PC-9 (cell line): ENCODE results near the gene ARID5A. TPM values are rescaled to one million over a fixed set of nuclear protein-coding genes. Genes with fewer than 3 reads are reported as not detected.

Experiments
- BruUV-seq: library from RNA; stranded (reverse); fragments of 400-500 nt; replicated peaks from 2 replicates; lab custom pipeline; 2021; lab: Mats Ljungman, UMichigan
- CTCF ChIA-PET: fragments of 300-600 bp; sonication (Branson Sonifier 250); formaldehyde crosslinking; loops from one replicate; lab custom pipeline; 2022; ENCODE audit warnings: antibody characterized with exemption; lab: Charles Lee
- POLR2A ChIA-PET: fragments of 300-600 bp; sonication (Branson Sonifier 250); formaldehyde crosslinking; loops from one replicate; lab custom pipeline; 2022; ENCODE audit warnings: antibody characterized with exemption; ENCODE audit not compliant: unreplicated experiment; lab: Charles Lee
- DNase-seq, 2 experiments: peaks; one replicate each; pipeline versions ENCODE4 v3.0.0 to v3.0.0-alpha.2; 2015 to 2022; ENCODE audit warnings: mixed read lengths in 1 of 2
- H2AFZ ChIP-seq: fragments of 200-600 bp; sonication (generic); 2 replicates; pipeline ENCODE4 v1.8.1; 2017; ENCODE audit warnings: antibody characterized with exemption
- H3F3A ChIP-seq: fragments of 200-600 bp; sonication (generic); 2 replicates; pipeline ENCODE4 v1.8.1; 2017; ENCODE audit warnings: antibody characterized with exemption, mild to moderate bottlenecking, low read depth; ENCODE audit not compliant: insufficient read depth
- H3K27ac ChIP-seq: fragments of 200-600 bp; sonication (generic); 2 replicates; pipeline ENCODE4 v1.6.1; 2016; ENCODE audit warnings: mixed run types
- H3K27me3 ChIP-seq: fragments of 200-600 bp; sonication (generic); 2 replicates; pipeline ENCODE4 v1.6.1; 2016; ENCODE audit warnings: low read depth, mixed run types; ENCODE audit not compliant: insufficient read depth
- H3K36me3 ChIP-seq: fragments of 200-600 bp; sonication (generic); 2 replicates; pipeline ENCODE4 v1.6.1; 2016; ENCODE audit warnings: low read depth, mixed run types
- H3K4me1 ChIP-seq: fragments of 200-600 bp; sonication (generic); replicated peaks from 2 replicates; pipeline ENCODE4 v1.6.1; 2016; ENCODE audit warnings: mixed run types; ENCODE audit not compliant: insufficient read depth
- H3K4me2 ChIP-seq: fragments of 200-600 bp; sonication (generic); 2 replicates; pipeline ENCODE4 v1.6.1; 2017; ENCODE audit warnings: mixed run types
- H3K4me3 ChIP-seq: fragments of 200-600 bp; sonication (generic); 2 replicates; pipeline ENCODE4 v1.6.1; 2016; ENCODE audit warnings: mixed run types
- H3K79me2 ChIP-seq: fragments of 200-600 bp; sonication (generic); 2 replicates; pipeline ENCODE4 v1.6.1; 2017; ENCODE audit warnings: low read depth, mixed run types
- H3K9me2 ChIP-seq: fragments of 200-600 bp; sonication (generic); 2 replicates; pipeline ENCODE4 v1.8.1; 2017; ENCODE audit warnings: mild to moderate bottlenecking; ENCODE audit not compliant: insufficient read depth
- H3K9me3 ChIP-seq: fragments of 200-600 bp; sonication (generic); 2 replicates; pipeline ENCODE4 v1.8.1; 2016; ENCODE audit warnings: low read depth; ENCODE audit not compliant: insufficient read depth
- H4K20me1 ChIP-seq: fragments of 200-600 bp; sonication (generic); 2 replicates; pipeline ENCODE4 v1.8.1; 2017; ENCODE audit not compliant: insufficient read depth
- EZH2 ChIP-seq: fragments of 200-600 bp; sonication (generic); IDR thresholded peaks from 2 replicates; pipeline ENCODE4 v1.8.0; 2017; ENCODE audit warnings: antibody characterized with exemption, low read depth
- intact Hi-C: fragments of 100-400 bp; cut with micrococcal nuclease; formaldehyde crosslinking; loops from one replicate; pipeline ENCODE4 v1.10.0; 2022; ENCODE audit not compliant: unreplicated experiment
- total RNA-seq: library from RNA; stranded (reverse); gene quantifications from 2 replicates; pipeline ENCODE4 v1.2.3, GENCODE V29; 2021
- TF ChIP-seq, protein P1 (sequence below): fragments of 200-600 bp; sonication (generic); conservative IDR thresholded peaks from 2 replicates; pipeline ENCODE4 v1.6.1; 2017; ENCODE audit warnings: mixed run types, antibody characterized with exemption, mild to moderate bottlenecking, moderate library complexity

Gene ARID5A
- total RNA-seq, 1 experiment from 2014 or later = 6.0 TPM

DNA sequence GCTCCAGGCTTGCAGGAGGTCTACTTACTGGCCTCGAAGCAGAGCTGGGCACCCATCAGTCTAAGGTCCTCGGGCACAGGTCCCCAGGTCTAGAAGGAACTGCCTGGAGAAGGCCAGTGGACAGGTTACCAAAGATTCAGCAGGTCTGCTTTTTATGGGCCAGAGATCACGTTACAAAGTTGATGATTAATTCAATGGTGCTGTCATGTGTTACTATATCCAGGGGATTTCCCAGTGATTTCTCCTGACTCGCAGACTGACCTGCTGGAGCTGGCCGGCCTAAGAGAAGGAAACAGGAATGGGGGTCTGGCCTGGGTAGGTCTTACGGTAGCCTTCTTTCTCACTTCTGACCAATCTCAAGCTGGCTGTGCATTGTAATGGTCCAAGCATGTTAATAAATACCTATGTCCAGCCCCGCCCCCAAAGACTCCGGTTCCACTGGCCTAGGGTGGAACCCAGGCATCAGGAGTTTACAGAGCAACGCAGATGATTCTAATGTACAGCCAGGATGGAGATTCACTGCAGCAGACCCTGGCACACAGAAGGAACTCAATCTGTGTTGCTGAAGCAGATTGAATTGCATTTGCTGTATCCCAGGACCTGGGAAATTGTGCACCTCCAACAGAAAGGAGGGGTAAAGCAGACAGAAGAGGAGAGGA, 31.2 kb upstream of the ARID5A start, which contains the start of gene NEURL3:
Gene NEURL3, minus strand, starts transcription at position 127 of the 659 bp plus-strand sequence. Its CDS starts 71 bp downstream, at position 56.
- Histone ChIP-seq H2AFZ (no peak within 1 kb of the TSS), H3K27me3 (no peaks in the 10 kb centered on the region), H3K4me3 (peak within 1 kb of the TSS; percentile 4; the same call in 1 of the 2 replicates), H3F3A (peaks cover 30% of the 10 kb centered on the region), H3K4me2 (peak within 1 kb of the TSS; percentile 62), H3K9me3 (no peaks in the 10 kb centered on the region), H3K4me1 (peaks cover 70% of the 10 kb centered on the region), H3K27ac (peak within 1 kb of the TSS; percentile 77), H3K79me2 (no peaks in the 10 kb centered on the region), H3K9me2 (no peaks in the 10 kb centered on the region), H4K20me1 (no peaks in the 10 kb centered on the region), H3K36me3 (no peaks in the 10 kb centered on the region)
- DNase-seq = peak; percentile 62 to 96
- TF ChIP-seq, protein P1, sequence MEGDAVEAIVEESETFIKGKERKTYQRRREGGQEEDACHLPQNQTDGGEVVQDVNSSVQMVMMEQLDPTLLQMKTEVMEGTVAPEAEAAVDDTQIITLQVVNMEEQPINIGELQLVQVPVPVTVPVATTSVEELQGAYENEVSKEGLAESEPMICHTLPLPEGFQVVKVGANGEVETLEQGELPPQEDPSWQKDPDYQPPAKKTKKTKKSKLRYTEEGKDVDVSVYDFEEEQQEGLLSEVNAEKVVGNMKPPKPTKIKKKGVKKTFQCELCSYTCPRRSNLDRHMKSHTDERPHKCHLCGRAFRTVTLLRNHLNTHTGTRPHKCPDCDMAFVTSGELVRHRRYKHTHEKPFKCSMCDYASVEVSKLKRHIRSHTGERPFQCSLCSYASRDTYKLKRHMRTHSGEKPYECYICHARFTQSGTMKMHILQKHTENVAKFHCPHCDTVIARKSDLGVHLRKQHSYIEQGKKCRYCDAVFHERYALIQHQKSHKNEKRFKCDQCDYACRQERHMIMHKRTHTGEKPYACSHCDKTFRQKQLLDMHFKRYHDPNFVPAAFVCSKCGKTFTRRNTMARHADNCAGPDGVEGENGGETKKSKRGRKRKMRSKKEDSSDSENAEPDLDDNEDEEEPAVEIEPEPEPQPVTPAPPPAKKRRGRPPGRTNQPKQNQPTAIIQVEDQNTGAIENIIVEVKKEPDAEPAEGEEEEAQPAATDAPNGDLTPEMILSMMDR = no peak
- TF ChIP-seq EZH2 = no peak
- ChIA-PET CTCF (interaction anchor here (0.6 kb wide), 1 partner anchor 18 kb away, joined by 3 read pairs; no protein-coding TSS in a partner anchor), POLR2A (interaction anchor here (0.6 to 0.7 kb wide), 2 partner anchors 78 to 137 kb away, joined by 5 to 8 read pairs; no protein-coding TSS in a partner anchor)
- intact Hi-C loops = loop anchor here (1.0 to 10.0 kb wide), 3 partner anchors 12 to 301 kb away; partner anchors contain the start of gene STARD7
- no TSS peak for BruUV-seq

DNA sequence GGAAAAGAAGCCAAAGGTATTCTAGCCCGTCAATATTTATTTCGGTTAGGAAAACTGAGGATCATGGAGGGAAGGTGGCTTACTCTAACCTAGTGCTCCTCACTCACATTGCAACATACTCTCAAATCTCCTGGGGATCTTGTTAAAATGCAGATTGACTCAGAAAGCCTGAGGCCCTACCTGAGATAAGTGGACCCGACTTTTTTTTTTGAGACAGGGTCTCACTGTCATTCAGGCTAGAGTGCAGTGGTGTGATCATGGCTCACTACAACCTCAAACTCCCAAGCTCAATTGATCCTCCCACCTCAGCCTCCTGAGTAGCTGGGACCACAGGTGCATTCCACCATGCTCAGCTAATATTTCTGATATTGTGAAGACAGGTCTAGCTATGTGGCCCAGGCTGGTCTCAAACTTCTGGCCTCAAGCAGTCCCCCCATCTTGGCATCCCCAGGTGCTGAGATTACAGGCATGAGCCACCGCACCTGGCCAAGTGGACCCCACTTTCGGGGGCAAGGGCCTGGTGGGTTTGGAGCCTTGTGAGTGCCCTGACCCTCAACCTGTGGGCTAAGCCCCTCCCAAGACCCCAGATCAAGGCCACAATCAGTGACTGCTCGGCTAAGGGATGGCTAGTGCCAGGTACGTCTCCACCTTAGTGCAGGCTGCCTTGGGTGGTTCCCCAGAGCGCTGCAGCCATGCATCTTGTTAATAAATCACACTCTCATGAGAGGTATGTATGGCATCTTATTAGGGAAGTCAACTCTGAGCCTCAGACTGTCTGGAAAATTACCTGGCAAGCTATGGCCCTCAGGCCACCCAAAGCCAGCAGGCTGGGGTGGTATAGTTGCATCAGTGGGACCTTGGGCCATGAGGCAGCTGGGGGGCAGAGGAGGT, 30.3 kb upstream of the ARID5A start:
- CTCF ChIA-PET = interaction anchor here (0.5 to 4.6 kb wide), 5 partner anchors 66 to 147 kb away, joined by 3 to 35 read pairs (median 3); no protein-coding TSS in a partner anchor
- Histone ChIP-seq H3K4me2 (peak overlapping the region; percentile 62), H3K27me3 (no peaks in the 10 kb centered on the region), H4K20me1 (no peaks in the 10 kb centered on the region), H3K79me2 (no peaks in the 10 kb centered on the region), H3K9me3 (no peaks in the 10 kb centered on the region), H3K4me1 (peaks cover 70% of the 10 kb centered on the region), H3K4me3 (peak overlapping the region; percentile 1; the same call in 1 of the 2 replicates), H3F3A (peaks cover 30% of the 10 kb centered on the region), H3K36me3 (no peaks in the 10 kb centered on the region), H3K27ac (peak overlapping the region; percentile 77), H2AFZ (0 out of 2 replicates have a peak overlapping the region, but pooled peaks have one; percentile 1), H3K9me2 (no peaks in the 10 kb centered on the region)
- intact Hi-C loops = loop anchor here (1.0 to 10.0 kb wide), 2 partner anchors 57 to 301 kb away; partner anchors contain the start of gene STARD7
- POLR2A ChIA-PET = interaction anchor here (0.6 to 0.7 kb wide), 3 partner anchors 13 to 140 kb away, joined by 6 to 16 read pairs (median 8); no protein-coding TSS in a partner anchor
- peak; percentile 52 to 95 for DNase-seq
- no TSS peak for BruUV-seq
- TF ChIP-seq EZH2 = no peak
- TF ChIP-seq, protein P1 = no peak; the same call in 1 of the 2 replicates

DNA sequence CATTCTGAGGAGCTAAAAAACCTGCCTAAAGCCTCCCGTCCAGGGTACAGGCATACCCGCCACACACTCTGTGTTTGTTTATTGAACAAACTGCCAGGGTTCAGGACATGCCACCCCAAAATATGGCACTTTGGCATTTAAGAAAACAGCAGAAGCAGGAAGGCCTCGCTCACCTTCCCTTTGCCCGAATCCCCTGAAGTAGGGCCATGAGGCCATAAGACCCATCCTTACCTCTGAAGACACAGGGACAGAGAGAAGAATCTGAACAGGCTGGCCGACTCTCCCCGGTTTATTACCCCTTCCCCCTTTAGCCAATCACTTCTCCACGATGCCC, 29.7 kb upstream of the ARID5A start:
- no peaks in the 10 kb centered on the region for H4K20me1 ChIP-seq
- peaks cover 64% of the 10 kb centered on the region for H3K4me1 ChIP-seq
- H2AFZ ChIP-seq = 0 out of 2 replicates have a peak overlapping the region, but pooled peaks have one; percentile 1
- H3K4me3 ChIP-seq = no peak overlapping the region
- POLR2A ChIA-PET = interaction anchor here (0.6 to 0.7 kb wide), 2 partner anchors 14 to 140 kb away, joined by 6 to 16 read pairs; no protein-coding TSS in a partner anchor
- no peaks in the 10 kb centered on the region for H3K36me3 ChIP-seq
- no peaks in the 10 kb centered on the region for H3K79me2 ChIP-seq
- no peak for TF ChIP-seq EZH2
- TF ChIP-seq, protein P1 = no peak
- BruUV-seq = no TSS peak
- H3K9me2 ChIP-seq = no peaks in the 10 kb centered on the region
- H3K4me2 ChIP-seq = peak overlapping the region; percentile 62; the same call in 1 of the 2 replicates
- intact Hi-C loops = loop anchor here (1.0 to 10.0 kb wide), 2 partner anchors 58 to 302 kb away; partner anchors contain the start of gene STARD7
- DNase-seq = no peak
- peak overlapping the region; percentile 77 for H3K27ac ChIP-seq
- no peaks in the 10 kb centered on the region for H3K27me3 ChIP-seq
- no peaks in the 10 kb centered on the region for H3K9me3 ChIP-seq
- CTCF ChIA-PET = interaction anchor here (1.0 to 4.6 kb wide), 2 partner anchors 99 to 147 kb away, joined by 4 to 35 read pairs; no protein-coding TSS in a partner anchor
- H3F3A ChIP-seq = peaks cover 30% of the 10 kb centered on the region
